WERI-Rb-1 (cell line): ENCODE results near the gene PALM.
A peak's percentile ranks its signal among the peaks of the same experiment; 100 is the strongest.

ENCODE experiments used
- DNase-seq: peaks from one replicate; pipeline ENCODE4 v3.0.0-alpha.2; 2020
- H3K27ac ChIP-seq: fragments of 250-450 bp; sonication (Bioruptor Pico); 2 replicates; pipeline ENCODE4 v1.5.1; 2020; ENCODE audit warnings: mild to moderate bottlenecking, moderate library complexity
- H3K27me3 ChIP-seq: fragments of 250-450 bp; sonication (Bioruptor Pico); 2 replicates; pipeline ENCODE4 v1.5.1; 2021; ENCODE audit warnings: mild to moderate bottlenecking, low read depth, moderate library complexity; ENCODE audit not compliant: insufficient read depth, severe bottlenecking
- H3K36me3 ChIP-seq: fragments of 250-450 bp; sonication (Bioruptor Pico); 2 replicates; pipeline ENCODE4 v1.5.1; 2020; ENCODE audit warnings: mild to moderate bottlenecking, moderate library complexity
- H3K4me3 ChIP-seq: 2 replicates; pipeline ENCODE4 v1.5.1; 2011; ENCODE audit warnings: low read depth, mild to moderate bottlenecking, control low read depth, low read length
- H3K9me3 ChIP-seq: fragments of 250-450 bp; sonication (Bioruptor Pico); 2 replicates; pipeline ENCODE4 v1.5.1; 2021; ENCODE audit warnings: mild to moderate bottlenecking, moderate library complexity; ENCODE audit not compliant: severe bottlenecking
- TF ChIP-seq, protein P1 (sequence below): IDR thresholded peaks from 2 replicates; pipeline ENCODE4 v1.5.1; 2011; ENCODE audit warnings: low read depth, mild to moderate bottlenecking, control low read depth, inconsistent platforms, low read length

The PALM gene

DNA sequence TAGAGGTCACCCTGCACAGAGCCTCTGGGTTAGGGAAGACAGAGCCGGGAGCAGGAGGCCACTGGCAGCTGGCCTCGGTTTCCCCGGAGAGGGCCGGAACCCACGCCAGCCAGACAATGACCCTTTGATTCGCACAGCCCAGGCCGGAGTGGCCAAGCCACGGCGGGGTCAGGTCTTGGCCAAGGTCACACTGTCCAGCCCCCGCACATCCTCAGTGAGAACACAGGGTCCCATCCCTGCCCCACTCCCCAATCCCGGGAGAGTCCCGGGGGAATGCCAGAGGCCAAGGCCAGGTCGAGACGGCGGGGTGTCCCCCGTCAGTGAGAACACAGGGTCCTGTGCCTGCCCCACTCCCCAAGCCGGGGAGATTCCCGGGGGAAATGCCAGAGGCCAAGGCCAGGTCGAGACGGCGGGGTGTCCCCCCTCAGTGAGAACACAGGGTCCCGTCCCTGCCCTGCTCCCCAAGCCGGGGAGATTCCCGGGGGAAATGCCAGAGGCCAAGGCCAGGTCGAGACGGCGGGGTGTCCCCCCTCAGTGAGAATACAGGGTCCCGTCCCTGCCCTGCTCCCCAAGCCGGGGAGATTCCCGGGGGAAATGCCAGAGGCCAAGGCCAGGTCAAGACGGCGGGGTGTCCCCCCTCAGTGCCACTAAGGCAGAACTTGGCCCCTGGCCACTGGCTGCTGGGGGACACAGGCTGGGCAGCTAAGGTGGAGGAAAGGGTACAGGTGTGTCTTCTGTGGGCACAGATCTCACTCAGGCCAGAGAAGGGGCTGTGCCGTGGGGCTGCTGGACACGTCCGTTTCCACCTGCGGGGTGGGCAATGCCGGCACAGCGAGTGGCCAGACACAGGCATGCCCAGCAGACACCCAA, 34.2 kb upstream of the PALM start:
- TF ChIP-seq, protein P1, sequence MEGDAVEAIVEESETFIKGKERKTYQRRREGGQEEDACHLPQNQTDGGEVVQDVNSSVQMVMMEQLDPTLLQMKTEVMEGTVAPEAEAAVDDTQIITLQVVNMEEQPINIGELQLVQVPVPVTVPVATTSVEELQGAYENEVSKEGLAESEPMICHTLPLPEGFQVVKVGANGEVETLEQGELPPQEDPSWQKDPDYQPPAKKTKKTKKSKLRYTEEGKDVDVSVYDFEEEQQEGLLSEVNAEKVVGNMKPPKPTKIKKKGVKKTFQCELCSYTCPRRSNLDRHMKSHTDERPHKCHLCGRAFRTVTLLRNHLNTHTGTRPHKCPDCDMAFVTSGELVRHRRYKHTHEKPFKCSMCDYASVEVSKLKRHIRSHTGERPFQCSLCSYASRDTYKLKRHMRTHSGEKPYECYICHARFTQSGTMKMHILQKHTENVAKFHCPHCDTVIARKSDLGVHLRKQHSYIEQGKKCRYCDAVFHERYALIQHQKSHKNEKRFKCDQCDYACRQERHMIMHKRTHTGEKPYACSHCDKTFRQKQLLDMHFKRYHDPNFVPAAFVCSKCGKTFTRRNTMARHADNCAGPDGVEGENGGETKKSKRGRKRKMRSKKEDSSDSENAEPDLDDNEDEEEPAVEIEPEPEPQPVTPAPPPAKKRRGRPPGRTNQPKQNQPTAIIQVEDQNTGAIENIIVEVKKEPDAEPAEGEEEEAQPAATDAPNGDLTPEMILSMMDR: no peak
- no peaks in the 10 kb centered on the region; the same call in 1 of the 2 replicates for H3K36me3 ChIP-seq
- no peak for DNase-seq
- H3K4me3 ChIP-seq: no peak overlapping the region
- peaks cover 15% of the 10 kb centered on the region for H3K27me3 ChIP-seq
- H3K27ac ChIP-seq: no peak overlapping the region
- peaks cover 6% of the 10 kb centered on the region for H3K9me3 ChIP-seq

- TF ChIP-seq, protein P1: no peak
- no peaks in the 10 kb centered on the region; the same call in 1 of the 2 replicates for H3K36me3 ChIP-seq
- H3K27me3 ChIP-seq: peaks cover 15% of the 10 kb centered on the region
- H3K27ac ChIP-seq: no peak overlapping the region
- peak overlapping the region; percentile 40 for H3K4me3 ChIP-seq
- no peaks in the 10 kb centered on the region for H3K9me3 ChIP-seq
- no peak for DNase-seq
These were observed 32.8 kb upstream of the PALM start for GRCh38 chr19:676007-676338.

DNA sequence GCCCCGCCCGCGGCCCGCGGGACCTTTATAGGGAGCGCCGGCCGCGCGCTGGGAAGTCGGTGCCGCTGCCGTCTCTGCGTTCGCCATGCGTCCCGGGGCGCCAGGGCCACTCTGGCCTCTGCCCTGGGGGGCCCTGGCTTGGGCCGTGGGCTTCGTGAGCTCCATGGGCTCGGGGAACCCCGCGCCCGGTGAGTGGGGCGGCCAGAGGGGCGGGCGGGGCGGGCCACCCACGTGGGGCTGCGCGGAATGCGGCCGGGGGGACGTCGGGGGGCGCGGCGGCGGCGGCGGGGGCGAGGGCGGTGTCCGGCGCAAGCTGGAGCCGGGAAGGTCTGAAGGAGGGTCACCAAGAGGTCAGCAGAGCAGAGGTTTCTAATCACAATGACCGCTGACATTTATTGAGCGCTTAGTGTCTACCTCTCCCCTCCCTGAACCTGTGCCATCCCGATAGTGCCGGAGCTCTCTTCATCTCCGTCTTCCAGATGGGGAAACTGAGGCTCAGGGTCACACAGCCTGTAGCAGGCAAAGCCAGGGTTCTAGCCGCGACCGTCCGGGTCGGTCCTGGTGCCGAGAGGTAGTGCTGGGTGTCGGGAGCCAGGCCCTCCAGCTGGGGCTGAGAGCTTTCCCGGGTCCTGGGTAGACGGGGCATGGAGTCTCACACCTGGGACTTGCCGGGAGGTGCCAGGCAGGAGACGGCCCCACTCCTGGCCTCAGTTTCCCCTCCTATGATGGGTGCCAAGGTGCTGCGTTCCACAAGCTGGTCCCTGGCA, 32.2 kb upstream of the PALM start, which contains the start of gene FSTL3:
TSS of gene FSTL3 (plus strand) at position 54 of the 767 bp plus-strand sequence. CDS start at position 86, 32 bp downstream.
- peak within 1 kb of the TSS; percentile 40 for H3K4me3 ChIP-seq
- H3K36me3 ChIP-seq: no peaks in the 10 kb centered on the region; the same call in 1 of the 2 replicates
- peaks cover 15% of the 10 kb centered on the region for H3K27me3 ChIP-seq
- no peaks in the 10 kb centered on the region for H3K9me3 ChIP-seq
- TF ChIP-seq, protein P1: no peak
- no peak within 1 kb of the TSS for H3K27ac ChIP-seq
- no peak for DNase-seq

- Histone ChIP-seq H3K4me3 (no peak overlapping the region), H3K36me3 (no peaks in the 10 kb centered on the region; the same call in 1 of the 2 replicates), H3K27ac (no peak overlapping the region), H3K9me3 (no peaks in the 10 kb centered on the region), H3K27me3 (peaks cover 15% of the 10 kb centered on the region)
- no peak for DNase-seq
- TF ChIP-seq, protein P1: no peak
These were observed 31.5 kb upstream of the PALM start for GRCh38 chr19:677201-677600.

- no peak overlapping the region for H3K27ac ChIP-seq
These were observed 30.9 kb upstream of the PALM start for GRCh38 chr19:677601-678436.

More at GRCh38 chr19:677601-678436, 30.9 kb upstream of the PALM start:
- DNase-seq: no peak
- H3K36me3 ChIP-seq: no peaks in the 10 kb centered on the region; the same call in 1 of the 2 replicates
- H3K4me3 ChIP-seq: no peak overlapping the region
- TF ChIP-seq, protein P1: no peak
- peaks cover 15% of the 10 kb centered on the region for H3K27me3 ChIP-seq
- H3K9me3 ChIP-seq: no peaks in the 10 kb centered on the region
